HepG2 (cell line): Measurements from ENCODE around the gene RAB3D. TPM values are rescaled to one million over a fixed set of nuclear protein-coding genes. Genes with fewer than 3 reads are reported as not detected.

Experiments
- ATF1 ChIP-seq: IDR thresholded peaks from 2 replicates; pipeline ENCODE4 v1.6.1; 2016; ENCODE audit warnings: mild to moderate bottlenecking, control low read depth
- CBFB ChIP-seq: sonication (generic); formaldehyde crosslinking; IDR thresholded peaks from 2 replicates; pipeline ENCODE4 v1.4.0; 2020; ENCODE audit warnings: missing genetic modification reagents
- KLF9 ChIP-seq: IDR thresholded peaks from 2 replicates; pipeline ENCODE4 v1.6.1; 2016; ENCODE audit warnings: low read depth
- RFX3 ChIP-seq: IDR thresholded peaks from 2 replicates; pipeline ENCODE4 v1.6.1; 2016; ENCODE audit warnings: missing biosample characterization, missing genetic modification reagents
- SOX6 ChIP-seq, 2 experiments: fragments of 450-650 bp in 1 of 2; sonication (generic) in 1 of 2; formaldehyde crosslinking in 1 of 2; IDR thresholded peaks; 2 replicates each; pipeline versions ENCODE4 v1.4.0 to v1.6.1; 2017 to 2020; ENCODE audit warnings: antibody characterized with exemption in 1 of 2, mild to moderate bottlenecking in 1 of 2, missing genetic modification reagents in 1 of 2
- TCF7 ChIP-seq: sonication (generic); IDR thresholded peaks from 2 replicates; pipeline ENCODE4 v1.6.1; 2016; ENCODE audit warnings: antibody characterized with exemption, low read depth
- ZBTB7A ChIP-seq: sonication (generic); formaldehyde crosslinking; IDR thresholded peaks from 2 replicates; pipeline ENCODE4 v1.8.0; 2022; ENCODE audit warnings: mild to moderate bottlenecking, missing genetic modification reagents
- ZFAT ChIP-seq: sonication (generic); formaldehyde crosslinking; conservative IDR thresholded peaks from 2 replicates; pipeline ENCODE4 v1.8.1; 2023; ENCODE audit warnings: missing genetic modification reagents, inconsistent platforms
- ZNF34 ChIP-seq: sonication (generic); formaldehyde crosslinking; IDR thresholded peaks from 2 replicates; pipeline ENCODE4 v1.4.0; 2020; ENCODE audit warnings: mild to moderate bottlenecking, missing genetic modification reagents, borderline replicate concordance
- ZNF343 ChIP-seq: sonication (generic); formaldehyde crosslinking; IDR thresholded peaks from 2 replicates; pipeline ENCODE4 v1.4.0; 2020; ENCODE audit warnings: mild to moderate bottlenecking, missing genetic modification reagents
- ZNF362 ChIP-seq: sonication (generic); formaldehyde crosslinking; IDR thresholded peaks from 2 replicates; pipeline ENCODE4 v1.4.0; 2020; ENCODE audit warnings: missing genetic modification reagents, mild to moderate bottlenecking, borderline replicate concordance
- ZNF570 ChIP-seq: sonication (generic); formaldehyde crosslinking; IDR thresholded peaks from 2 replicates; pipeline ENCODE4 v1.4.0; 2020; ENCODE audit warnings: mild to moderate bottlenecking, missing genetic modification reagents, borderline replicate concordance
- ZNF674 ChIP-seq: sonication (generic); formaldehyde crosslinking; IDR thresholded peaks from 2 replicates; pipeline ENCODE4 v1.5.0; 2020; ENCODE audit warnings: low read depth, mild to moderate bottlenecking, missing genetic modification reagents
- ZNF7 ChIP-seq: IDR thresholded peaks from 2 replicates; pipeline ENCODE4 v1.6.1; 2016; ENCODE audit warnings: missing biosample characterization, missing genetic modification reagents
- ZSCAN29 ChIP-seq: sonication (generic); formaldehyde crosslinking; conservative IDR thresholded peaks from 2 replicates; pipeline ENCODE4 v1.4.0; 2020; ENCODE audit warnings: mild to moderate bottlenecking, missing genetic modification reagents
- polyA plus RNA-seq, 8 experiments: library from polyadenylated mRNA; depleted of rRNA in 3 of 8; stranded (reverse) in 7 of 8; unstranded in 1 of 8; fragments of >200 nt; fragmentation: Illumina TruSeq in 4 of 8; extraction: Trizol in 4 of 8; gene quantifications; 2 replicates each; pipeline versions ENCODE4 v1.2.1 to v1.2.3, GENCODE V29; 2011 to 2016; ENCODE audit warnings: low read depth in 4 of 8, missing spikeins in 1 of 8, mixed read lengths in 1 of 8; ENCODE audit not compliant: insufficient read depth in 1 of 8
- total RNA-seq, 5 experiments: library from RNA; depleted of rRNA; stranded (reverse); fragments of >200 nt; fragmentation: Illumina TruSeq; extraction: Trizol; gene quantifications; 2 replicates each; pipeline ENCODE4 v1.2.3, GENCODE V29; 2016; ENCODE audit warnings: low read depth in 1 of 5
- TF ChIP-seq, protein P1 (sequence below): sonication (generic); formaldehyde crosslinking; IDR thresholded peaks from 2 replicates; pipeline ENCODE4 v1.5.0; 2020; ENCODE audit warnings: mild to moderate bottlenecking, missing genetic modification reagents
- TF ChIP-seq, protein P2 (sequence below): sonication (generic); formaldehyde crosslinking; IDR thresholded peaks from 2 replicates; pipeline ENCODE4 v1.4.0; 2020; ENCODE audit warnings: low read depth, missing genetic modification reagents
- TF ChIP-seq, protein P3 (sequence below): sonication (generic); formaldehyde crosslinking; IDR thresholded peaks from 2 replicates; pipeline ENCODE4 v1.5.0; 2020; ENCODE audit warnings: missing genetic modification reagents, mild to moderate bottlenecking, borderline replicate concordance

RAB3D gene
- total and polyA plus RNA-seq, 2 of the 13 experiments (the other 11 are each of a cell fraction or from before 2014, with no cell fraction given): 2.0 to 16.1 TPM

GRCh38 chr19:11375143-11375948 lies 35.9 kb upstream of the RAB3D start (continued):
- TF ChIP-seq ZNF570 (CRISPR knock-in tag) (0 out of 2 replicates have a peak, but pooled peaks have one; percentile 61), ZNF362 (CRISPR knock-in tag) (0 out of 2 replicates have a peak, but pooled peaks have one; percentile 46), TCF7 (no peak), ATF1 (CRISPR knock-in tag) (no peak; the same call in 1 of the 2 replicates), CBFB (CRISPR knock-in tag) (no peak), ZFAT (0 out of 2 replicates have a peak, but pooled peaks have one; percentile 20), ZNF674 (CRISPR knock-in tag) (0 out of 2 replicates have a peak, but pooled peaks have one; percentile 42), SOX6 (IDR thresholded peaks at IDR 0.05) (no peak), SOX6 (CRISPR knock-in tag; IDR thresholded peaks at IDR 0.05) (peak; percentile 11; the same call in 1 of the 2 replicates), ZNF343 (CRISPR knock-in tag) (0 out of 2 replicates have a peak, but pooled peaks have one; percentile 28), ZNF7 (no peak), ZNF34 (CRISPR knock-in tag) (0 out of 2 replicates have a peak, but pooled peaks have one; percentile 29), KLF9 (CRISPR knock-in tag) (no peak), ZBTB7A (CRISPR knock-in tag) (peak; percentile 29; the same call in 1 of the 2 replicates), RFX3 (CRISPR knock-in tag) (no peak), ZSCAN29 (CRISPR knock-in tag) (no peak; the same call in 1 of the 2 replicates)
- TF ChIP-seq, protein P1, sequence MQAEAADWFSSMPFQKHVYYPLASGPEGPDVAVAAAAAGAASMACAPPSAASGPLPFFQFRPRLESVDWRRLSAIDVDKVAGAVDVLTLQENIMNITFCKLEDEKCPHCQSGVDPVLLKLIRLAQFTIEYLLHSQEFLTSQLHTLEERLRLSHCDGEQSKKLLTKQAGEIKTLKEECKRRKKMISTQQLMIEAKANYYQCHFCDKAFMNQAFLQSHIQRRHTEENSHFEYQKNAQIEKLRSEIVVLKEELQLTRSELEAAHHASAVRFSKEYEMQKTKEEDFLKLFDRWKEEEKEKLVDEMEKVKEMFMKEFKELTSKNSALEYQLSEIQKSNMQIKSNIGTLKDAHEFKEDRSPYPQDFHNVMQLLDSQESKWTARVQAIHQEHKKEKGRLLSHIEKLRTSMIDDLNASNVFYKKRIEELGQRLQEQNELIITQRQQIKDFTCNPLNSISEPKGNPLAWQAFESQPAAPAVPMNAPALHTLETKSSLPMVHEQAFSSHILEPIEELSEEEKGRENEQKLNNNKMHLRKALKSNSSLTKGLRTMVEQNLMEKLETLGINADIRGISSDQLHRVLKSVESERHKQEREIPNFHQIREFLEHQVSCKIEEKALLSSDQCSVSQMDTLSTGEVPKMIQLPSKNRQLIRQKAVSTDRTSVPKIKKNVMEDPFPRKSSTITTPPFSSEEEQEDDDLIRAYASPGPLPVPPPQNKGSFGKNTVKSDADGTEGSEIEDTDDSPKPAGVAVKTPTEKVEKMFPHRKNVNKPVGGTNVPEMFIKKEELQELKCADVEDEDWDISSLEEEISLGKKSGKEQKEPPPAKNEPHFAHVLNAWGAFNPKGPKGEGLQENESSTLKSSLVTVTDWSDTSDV (CRISPR knock-in tag): 0 out of 2 replicates have a peak, but pooled peaks have one; percentile 51
- TF ChIP-seq, protein P2, sequence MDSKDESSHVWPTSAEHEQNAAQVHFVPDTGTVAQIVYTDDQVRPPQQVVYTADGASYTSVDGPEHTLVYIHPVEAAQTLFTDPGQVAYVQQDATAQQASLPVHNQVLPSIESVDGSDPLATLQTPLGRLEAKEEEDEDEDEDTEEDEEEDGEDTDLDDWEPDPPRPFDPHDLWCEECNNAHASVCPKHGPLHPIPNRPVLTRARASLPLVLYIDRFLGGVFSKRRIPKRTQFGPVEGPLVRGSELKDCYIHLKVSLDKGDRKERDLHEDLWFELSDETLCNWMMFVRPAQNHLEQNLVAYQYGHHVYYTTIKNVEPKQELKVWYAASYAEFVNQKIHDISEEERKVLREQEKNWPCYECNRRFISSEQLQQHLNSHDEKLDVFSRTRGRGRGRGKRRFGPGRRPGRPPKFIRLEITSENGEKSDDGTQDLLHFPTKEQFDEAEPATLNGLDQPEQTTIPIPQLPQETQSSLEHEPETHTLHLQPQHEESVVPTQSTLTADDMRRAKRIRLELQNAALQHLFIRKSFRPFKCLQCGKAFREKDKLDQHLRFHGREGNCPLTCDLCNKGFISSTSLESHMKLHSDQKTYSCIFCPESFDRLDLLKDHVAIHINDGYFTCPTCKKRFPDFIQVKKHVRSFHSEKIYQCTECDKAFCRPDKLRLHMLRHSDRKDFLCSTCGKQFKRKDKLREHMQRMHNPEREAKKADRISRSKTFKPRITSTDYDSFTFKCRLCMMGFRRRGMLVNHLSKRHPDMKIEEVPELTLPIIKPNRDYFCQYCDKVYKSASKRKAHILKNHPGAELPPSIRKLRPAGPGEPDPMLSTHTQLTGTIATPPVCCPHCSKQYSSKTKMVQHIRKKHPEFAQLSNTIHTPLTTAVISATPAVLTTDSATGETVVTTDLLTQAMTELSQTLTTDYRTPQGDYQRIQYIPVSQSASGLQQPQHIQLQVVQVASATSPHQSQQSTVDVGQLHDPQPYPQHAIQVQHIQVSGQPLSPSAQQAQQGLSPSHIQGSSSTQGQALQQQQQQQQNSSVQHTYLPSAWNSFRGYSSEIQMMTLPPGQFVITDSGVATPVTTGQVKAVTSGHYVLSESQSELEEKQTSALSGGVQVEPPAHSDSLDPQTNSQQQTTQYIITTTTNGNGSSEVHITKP (CRISPR knock-in tag): no peak
- TF ChIP-seq, protein P3, sequence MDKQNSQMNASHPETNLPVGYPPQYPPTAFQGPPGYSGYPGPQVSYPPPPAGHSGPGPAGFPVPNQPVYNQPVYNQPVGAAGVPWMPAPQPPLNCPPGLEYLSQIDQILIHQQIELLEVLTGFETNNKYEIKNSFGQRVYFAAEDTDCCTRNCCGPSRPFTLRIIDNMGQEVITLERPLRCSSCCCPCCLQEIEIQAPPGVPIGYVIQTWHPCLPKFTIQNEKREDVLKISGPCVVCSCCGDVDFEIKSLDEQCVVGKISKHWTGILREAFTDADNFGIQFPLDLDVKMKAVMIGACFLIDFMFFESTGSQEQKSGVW (CRISPR knock-in tag): no peak
